A549 (cell line): Measurements from ENCODE around the gene COMMD4. TPM values are rescaled to one million over a fixed set of nuclear protein-coding genes. Genes with fewer than 3 reads are reported as not detected.

ENCODE experiments used
- ATAC-seq, 2 experiments: fragments of 200-7000 bp in 1 of 2; fragments of >200 bp in 1 of 2; cut with Nextera tagmentation in 1 of 2; cut with Tn5 transposase in 1 of 2; 3 replicates each; pipeline versions ENCODE4 v1.8.0 to v1.9.1; 2018 to 2020; ENCODE audit warnings: mild to moderate bottlenecking in 1 of 2, moderate library complexity in 1 of 2
- CTCF ChIA-PET: fragments of 300-600 bp; sonication (Branson Sonifier 250); formaldehyde crosslinking; extraction: SDS; loops from one replicate; lab custom pipeline; 2021; ENCODE audit warnings: antibody characterized with exemption, inconsistent platforms; lab: Yijun Ruan, JAX
- POLR2A ChIA-PET: fragments of 350-600 bp; formaldehyde crosslinking; extraction: SDS; loops from one replicate; lab custom pipeline; 2021; ENCODE audit warnings: antibody characterized with exemption, inconsistent platforms; lab: Yijun Ruan, JAX
- DNase-seq, 2 experiments: peaks; one replicate each; pipeline versions ENCODE4 v3.0.0 to v3.0.0-alpha.2; 2011 to 2016; ENCODE audit warnings: low read depth in 1 of 2, low spot score in 1 of 2
- FAIRE-seq: peaks from 2 replicates; lab custom pipeline; 2011; peaks lifted over from hg19 to GRCh38; lab: Jason Lieb, UNC
- H3K27ac ChIP-seq, 2 experiments: fragments of >200 bp; sonication (Bioruptor Twin); formaldehyde crosslinking; 3 replicates each; pipeline ENCODE4 v1.5.1; 2016 to 2017
- H3K4me1 ChIP-seq: fragments of >200 bp; sonication (Bioruptor Twin); formaldehyde crosslinking; 3 replicates; pipeline ENCODE4 v1.6.1; 2016
- H3K4me2 ChIP-seq: fragments of >200 bp; sonication (Bioruptor Twin); formaldehyde crosslinking; 3 replicates; pipeline ENCODE4 v1.6.1; 2016
- H3K4me3 ChIP-seq: fragments of >200 bp; sonication (Bioruptor Twin); formaldehyde crosslinking; 3 replicates; pipeline ENCODE4 v1.5.1; 2016
- H3K9me3 ChIP-seq: fragments of >200 bp; sonication (Bioruptor Twin); formaldehyde crosslinking; 3 replicates; pipeline ENCODE4 v1.6.1; 2016
- BHLHE40 ChIP-seq: IDR thresholded peaks from 2 replicates; pipeline ENCODE4 v1.6.1; 2012; ENCODE audit warnings: low read depth, low read length, inconsistent platforms
- CHD2 ChIP-seq: fragments of 150-350 bp; IDR thresholded peaks from 2 replicates; pipeline ENCODE4 v1.6.1; 2014; ENCODE audit warnings: low read length; ENCODE audit not compliant: partially characterized antibody
- EHMT2 ChIP-seq: fragments of 200-600 bp; sonication (generic); IDR thresholded peaks from 2 replicates; pipeline ENCODE4 v1.6.1; 2016; ENCODE audit warnings: antibody characterized with exemption, low read depth, mild to moderate bottlenecking, moderate library complexity
- FOSL2 ChIP-seq, 2 experiments: fragments of 450-650 bp in 1 of 2; fragments of >200 bp in 1 of 2; sonication (Bioruptor Twin) in 1 of 2; formaldehyde crosslinking; IDR thresholded peaks; 2 replicates each; pipeline versions ENCODE4 v1.5.0 to v1.6.1; 2016 to 2020; ENCODE audit warnings: mild to moderate bottlenecking in 1 of 2, moderate library complexity in 1 of 2
- HEYL ChIP-seq: fragments of 250-450 bp; sonication (Bioruptor Pico); IDR thresholded peaks from 2 replicates; pipeline ENCODE4 v1.8.0; 2021; ENCODE audit warnings: mild to moderate bottlenecking, moderate library complexity
- HOXA7 ChIP-seq: fragments of 250-450 bp; sonication (Bioruptor Pico); IDR thresholded peaks from 2 replicates; pipeline ENCODE4 v1.5.0; 2020; ENCODE audit warnings: mild to moderate bottlenecking, moderate library complexity
- HOXB13 ChIP-seq: fragments of 250-450 bp; sonication (Bioruptor Pico); IDR thresholded peaks from 2 replicates; pipeline ENCODE4 v1.5.0; 2020; ENCODE audit warnings: low read depth, mild to moderate bottlenecking, moderate library complexity
- HOXB5 ChIP-seq: fragments of 250-450 bp; sonication (Bioruptor Pico); IDR thresholded peaks from 2 replicates; pipeline ENCODE4 v1.5.0; 2020; ENCODE audit warnings: mild to moderate bottlenecking, moderate library complexity
- JUNB ChIP-seq: fragments of >200 bp; sonication (Bioruptor Twin); formaldehyde crosslinking; IDR thresholded peaks from 2 replicates; pipeline ENCODE4 v1.6.1; 2016
- KDM5A ChIP-seq: fragments of 200-600 bp; sonication (generic); IDR thresholded peaks from 2 replicates; pipeline ENCODE4 v1.6.1; 2016; ENCODE audit warnings: antibody characterized with exemption, mild to moderate bottlenecking
- NFE2L2 ChIP-seq: fragments of 150-350 bp; conservative IDR thresholded peaks from 2 replicates; pipeline ENCODE4 v1.6.1; 2014; ENCODE audit warnings: low read length
- NR3C1 ChIP-seq: fragments of >200 bp; sonication (Bioruptor Twin); formaldehyde crosslinking; IDR thresholded peaks from 3 replicates; pipeline ENCODE4 v1.6.1; 2017
- PBX3 ChIP-seq: IDR thresholded peaks from 2 replicates; pipeline ENCODE4 v1.6.1; 2012
- POLR2A ChIP-seq: IDR thresholded peaks from 2 replicates; pipeline ENCODE4 v1.6.1; 2012; ENCODE audit warnings: mild to moderate bottlenecking, low read length
- REST ChIP-seq: fragments of 200-600 bp; sonication (generic); IDR thresholded peaks from 2 replicates; pipeline ENCODE4 v1.6.1; 2016; ENCODE audit warnings: antibody characterized with exemption, mild to moderate bottlenecking, moderate library complexity
- SREBF2 ChIP-seq: fragments of 450-650 bp; IDR thresholded peaks from 2 replicates; pipeline ENCODE4 v1.6.1; 2014; ENCODE audit warnings: mild to moderate bottlenecking, moderate library complexity
- TFCP2L1 ChIP-seq: fragments of 250-450 bp; sonication (Bioruptor Pico); IDR thresholded peaks from 2 replicates; pipeline ENCODE4 v1.5.0; 2021; ENCODE audit warnings: mild to moderate bottlenecking
- ZNF302 ChIP-seq: fragments of 250-450 bp; sonication (Bioruptor Pico); IDR thresholded peaks from 2 replicates; pipeline ENCODE4 v1.9.0; 2021; ENCODE audit warnings: inconsistent platforms, mild to moderate bottlenecking, moderate library complexity
- ZSCAN20 ChIP-seq: fragments of 250-450 bp; sonication (Bioruptor Pico); IDR thresholded peaks from 2 replicates; pipeline ENCODE4 v1.8.0; 2022; ENCODE audit warnings: mild to moderate bottlenecking, moderate library complexity
- WGBS: methylation state at CpG from one replicate; pipeline ENCODE4 v1.1.6; 2017; ENCODE audit errors: missing lambda C conversion rate; 5-methylcytosine and 5-hydroxymethylcytosine counted together
- polyA plus RNA-seq, 4 experiments: library from polyadenylated mRNA; depleted of rRNA in 3 of 4; stranded (reverse); fragments of >200 nt; fragmentation: RNase III in 1 of 4; extraction: RNeasy Plus Mini Kit Qiagen cat#74134 plus additional on column Dnase treatment in 1 of 4; gene quantifications; 2 replicates in 3 of 4; 3 replicates in 1 of 4; pipeline ENCODE4 v1.2.3, GENCODE V29; 2011 to 2017
- TF ChIP-seq, protein P1 (sequence below): IDR thresholded peaks from 2 replicates; pipeline ENCODE4 v1.6.1; 2012
- TF ChIP-seq, protein P2 (sequence below): fragments of 250-450 bp; sonication (Bioruptor Pico); IDR thresholded peaks from 2 replicates; pipeline ENCODE4 v1.5.0; 2020; ENCODE audit warnings: low read depth, mild to moderate bottlenecking, moderate library complexity

The COMMD4 gene
- polyA plus RNA-seq, 2 of the 4 experiments (the other 2 are of a cell fraction) = 88.0 to 220 TPM

- POLR2A ChIA-PET = no interaction called here
- CTCF ChIA-PET = interaction anchor here (1.1 kb wide), 1 partner anchor 18 kb away, joined by 3 read pairs; no protein-coding TSS in a partner anchor
- H3K4me1 ChIP-seq = no peaks in the 10 kb centered on the region
- DNase-seq = no peak
- no peak for FAIRE-seq
- H3K27ac ChIP-seq = no peak overlapping the region
- TF ChIP-seq, protein P1, sequence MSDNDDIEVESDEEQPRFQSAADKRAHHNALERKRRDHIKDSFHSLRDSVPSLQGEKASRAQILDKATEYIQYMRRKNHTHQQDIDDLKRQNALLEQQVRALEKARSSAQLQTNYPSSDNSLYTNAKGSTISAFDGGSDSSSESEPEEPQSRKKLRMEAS = no peak
- TF ChIP-seq ZSCAN20 (CRISPR knock-in tag) = no peak
- no peak for TF ChIP-seq BHLHE40
- no peak for TF ChIP-seq NFE2L2
- TF ChIP-seq, all 56 proteins: peak for 0
- H3K4me3 ChIP-seq = no peak overlapping the region
- 75% methylated on average over 4 of the region's 4 CpGs for WGBS
- H3K4me2 ChIP-seq = no peak overlapping the region
- H3K9me3 ChIP-seq = no peaks in the 10 kb centered on the region
- ATAC-seq = no peak
These were observed 9.9 kb upstream of the COMMD4 start for GRCh38 chr15:75325922-75326321.

- no peak for TF ChIP-seq ZNF302 (CRISPR knock-in tag)
- no peak for TF ChIP-seq SREBF2
- no peak for TF ChIP-seq POLR2A
- TF ChIP-seq EHMT2 = no peak
- TF ChIP-seq FOSL2 (IDR thresholded peaks at IDR 0.05) = no peak
- no peak for TF ChIP-seq FOSL2 (CRISPR knock-in tag; IDR thresholded peaks at IDR 0.05)
- no peak for TF ChIP-seq PBX3
- TF ChIP-seq HOXB13 (CRISPR knock-in tag) = no peak
- TF ChIP-seq KDM5A = no peak
- no peak for TF ChIP-seq CHD2
- TF ChIP-seq HOXB5 (CRISPR knock-in tag) = no peak
- no peak for TF ChIP-seq JUNB
- no peak for TF ChIP-seq HOXA7 (CRISPR knock-in tag)
- TF ChIP-seq, protein P2, sequence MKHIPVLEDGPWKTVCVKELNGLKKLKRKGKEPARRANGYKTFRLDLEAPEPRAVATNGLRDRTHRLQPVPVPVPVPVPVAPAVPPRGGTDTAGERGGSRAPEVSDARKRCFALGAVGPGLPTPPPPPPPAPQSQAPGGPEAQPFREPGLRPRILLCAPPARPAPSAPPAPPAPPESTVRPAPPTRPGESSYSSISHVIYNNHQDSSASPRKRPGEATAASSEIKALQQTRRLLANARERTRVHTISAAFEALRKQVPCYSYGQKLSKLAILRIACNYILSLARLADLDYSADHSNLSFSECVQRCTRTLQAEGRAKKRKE (CRISPR knock-in tag) = no peak
- no peak for TF ChIP-seq HEYL (CRISPR knock-in tag)
- TF ChIP-seq TFCP2L1 (CRISPR knock-in tag) = no peak
- no peak for TF ChIP-seq NR3C1
- TF ChIP-seq REST = no peak
- no peak overlapping the region for H3K4me3 ChIP-seq
- H3K27ac ChIP-seq = no peak overlapping the region
- no peaks in the 10 kb centered on the region for H3K9me3 ChIP-seq
- no peak for FAIRE-seq
- H3K4me2 ChIP-seq = no peak overlapping the region
- no peaks in the 10 kb centered on the region for H3K4me1 ChIP-seq
- ATAC-seq = peak; percentile 40 to 55; a peak in 2 of 6 replicates
- ChIA-PET CTCF (interaction anchor here (1.1 to 2.6 kb wide), 3 partner anchors 19 to 125 kb away, joined by 3 to 10 read pairs (median 3); partner anchors contain the start of gene C15orf39), POLR2A (no interaction called here)
- WGBS = 59% methylated on average over 4 of the region's 4 CpGs
- no peak for DNase-seq
These were observed 8.9 kb upstream of the COMMD4 start for GRCh38 chr15:75327005-75327404.
